GM21447 (cell line): ENCODE data around the gene JPH3.

Experiments used
- ATAC-seq: cut with Tn5 transposase; IDR thresholded peaks from one replicate; pipeline ENCODE4 v1.9.1; 2021; ENCODE audit not compliant: unreplicated experiment

Gene JPH3

DNA sequence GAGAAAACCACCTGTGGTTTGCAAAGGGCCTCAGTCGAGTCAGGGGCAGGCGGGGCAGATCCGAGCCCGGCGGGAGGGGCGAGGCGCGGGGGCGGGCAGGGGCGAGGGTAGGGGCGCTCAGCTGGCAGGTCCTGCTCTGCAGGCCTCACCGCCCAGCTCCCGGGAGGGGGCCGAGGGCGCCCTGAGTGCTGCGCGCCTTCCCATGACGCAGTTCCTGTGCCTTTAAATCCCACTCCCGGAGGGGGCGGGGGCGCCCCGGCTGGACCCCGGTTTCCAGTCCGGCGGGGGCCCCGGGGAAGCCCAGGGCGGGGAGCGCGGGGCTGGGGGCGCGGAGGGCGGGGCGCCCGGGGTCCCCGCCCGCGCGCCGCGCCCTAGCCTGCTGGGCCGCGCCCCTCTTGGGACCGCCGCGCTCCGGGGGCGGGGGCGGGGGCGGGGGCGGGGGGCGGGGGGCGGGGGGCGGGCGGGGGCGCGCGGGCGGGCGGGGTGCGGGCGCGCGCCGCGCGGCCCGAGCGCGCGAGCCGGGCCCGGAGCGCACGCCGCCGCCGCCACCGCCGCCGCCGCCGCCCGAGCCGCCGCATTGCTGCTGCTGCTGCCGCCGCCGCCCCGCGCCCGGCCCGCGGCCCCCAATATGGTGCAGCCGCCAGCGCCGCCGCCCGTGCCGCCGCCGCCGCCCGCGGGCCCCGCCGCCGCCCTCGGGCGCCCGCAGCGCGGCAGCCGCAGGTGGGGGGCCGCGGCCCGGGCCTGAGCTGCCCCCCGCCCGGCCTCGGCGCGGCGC lies at the start of gene JPH3:
JPH3 (plus strand) TSS at position 508 of the 775 bp plus-strand sequence. CDS start 639 bp downstream, outside the sequence.
- no peak for ATAC-seq

DNA sequence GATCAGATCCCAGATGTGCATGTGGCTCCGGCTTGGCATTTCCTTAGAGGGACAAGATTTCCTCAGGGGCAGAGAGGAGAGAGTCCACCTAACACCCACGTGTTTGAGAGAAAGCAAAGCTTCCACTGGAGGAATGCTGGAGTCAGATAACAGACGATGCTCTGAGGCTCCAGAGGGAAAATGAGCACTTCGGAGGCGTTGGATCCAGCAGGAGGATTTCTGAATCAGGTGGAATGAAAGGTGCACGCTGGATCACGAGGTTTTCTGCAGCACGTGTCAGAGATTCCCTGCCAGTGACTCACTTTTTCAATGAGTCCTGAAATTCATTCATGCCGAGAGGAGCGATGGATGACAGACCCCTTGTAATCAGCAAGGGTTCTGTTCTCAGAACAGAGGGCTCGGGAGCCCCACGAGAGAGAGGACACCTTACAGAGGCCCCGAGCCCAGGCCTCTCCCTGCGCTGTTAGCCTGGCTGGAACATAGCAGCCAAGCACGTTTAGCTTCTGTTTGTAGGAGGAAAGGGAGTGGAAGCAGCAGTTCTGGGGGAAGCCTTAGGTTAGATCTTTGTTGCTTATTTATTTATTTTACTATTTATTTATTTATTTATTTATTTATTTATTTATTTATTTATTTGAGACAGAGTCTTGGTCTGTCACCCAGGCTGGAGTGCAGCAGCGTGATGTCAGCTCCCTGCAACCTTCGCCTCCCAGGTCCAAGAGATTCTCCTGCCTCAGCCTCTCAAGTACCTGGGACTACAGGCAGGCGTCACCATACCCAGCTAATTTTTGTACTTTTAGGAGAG lies 49.3 kb upstream of the JPH3 start:
- no peak for ATAC-seq

DNA sequence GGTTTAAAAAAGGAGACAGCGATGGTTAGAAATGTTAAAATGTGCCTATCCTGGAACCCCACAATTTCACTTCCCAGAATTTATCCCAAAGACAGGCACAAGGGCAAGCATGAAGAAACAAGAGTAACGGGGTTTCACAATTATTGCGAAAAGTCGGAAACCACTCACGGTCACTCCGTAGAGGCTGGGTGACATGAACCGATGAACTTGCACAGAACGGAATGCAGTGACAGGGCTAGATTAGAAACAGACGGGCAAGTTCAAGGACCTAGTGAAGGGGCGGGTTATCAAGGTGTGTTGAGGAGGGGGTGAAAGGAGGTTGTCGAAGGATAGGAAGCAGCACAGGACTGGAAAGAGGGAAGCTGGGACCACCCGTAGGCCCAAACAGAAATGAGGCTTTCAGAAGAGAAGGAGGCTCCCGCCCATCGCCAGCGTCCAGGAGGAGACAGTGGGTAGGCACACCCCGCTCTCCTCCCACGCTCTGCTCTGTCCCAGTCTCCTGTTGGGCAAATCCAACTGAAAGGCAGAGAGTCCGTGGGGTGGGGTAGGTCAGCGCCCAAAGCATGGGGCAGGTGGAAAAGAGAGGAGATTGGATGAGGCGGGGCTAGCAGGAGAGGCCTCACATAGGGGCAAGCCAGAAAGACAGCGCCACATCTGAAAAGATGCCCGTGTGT lies 47.4 kb upstream of the JPH3 start:
- no peak for ATAC-seq

DNA sequence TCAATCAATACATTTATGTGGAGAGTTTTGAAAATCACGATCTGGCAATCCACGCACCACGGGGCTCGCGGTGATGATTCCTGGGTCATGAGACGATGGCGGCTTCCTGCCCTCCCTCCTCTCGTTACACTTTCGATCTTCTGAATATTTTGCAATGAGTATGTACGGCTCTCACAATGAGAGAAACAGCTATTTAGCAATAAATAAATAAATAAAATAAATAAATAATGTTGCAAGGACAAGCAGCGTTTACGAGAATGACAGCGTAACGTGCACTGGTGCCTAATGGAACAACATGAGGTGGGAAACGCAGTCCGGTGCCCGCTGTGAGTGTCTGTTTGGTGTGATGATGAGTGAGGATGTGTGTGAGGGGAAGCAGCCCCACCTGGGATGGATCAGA lies 46.7 kb upstream of the JPH3 start:
- ATAC-seq, result no peak

DNA sequence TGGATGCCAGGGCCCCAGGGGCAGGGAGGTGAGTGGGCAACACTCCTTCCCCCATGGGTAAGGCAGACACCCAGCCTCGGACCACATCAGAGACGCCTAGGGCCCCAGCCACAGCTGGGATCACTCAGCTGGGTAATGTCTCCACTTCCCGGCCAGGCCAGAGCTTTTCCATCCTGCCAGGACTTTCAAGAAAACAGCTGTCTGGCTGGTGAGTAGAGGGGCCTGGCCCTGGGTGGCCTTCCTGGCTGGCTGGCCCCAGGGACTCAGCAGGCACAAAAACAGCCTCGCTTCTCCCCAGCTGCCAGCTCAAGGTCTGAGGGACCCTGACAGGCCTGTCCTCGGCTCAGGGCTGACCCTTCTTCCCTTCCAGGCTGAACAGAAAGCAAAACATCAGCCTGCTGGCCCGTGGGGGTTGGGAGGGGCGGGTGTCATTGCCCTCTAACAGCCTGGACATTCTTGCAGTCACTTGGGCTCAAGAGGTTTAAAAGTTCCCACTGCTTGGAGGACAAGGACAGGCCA lies 45.3 kb upstream of the JPH3 start:
- no peak for ATAC-seq

DNA sequence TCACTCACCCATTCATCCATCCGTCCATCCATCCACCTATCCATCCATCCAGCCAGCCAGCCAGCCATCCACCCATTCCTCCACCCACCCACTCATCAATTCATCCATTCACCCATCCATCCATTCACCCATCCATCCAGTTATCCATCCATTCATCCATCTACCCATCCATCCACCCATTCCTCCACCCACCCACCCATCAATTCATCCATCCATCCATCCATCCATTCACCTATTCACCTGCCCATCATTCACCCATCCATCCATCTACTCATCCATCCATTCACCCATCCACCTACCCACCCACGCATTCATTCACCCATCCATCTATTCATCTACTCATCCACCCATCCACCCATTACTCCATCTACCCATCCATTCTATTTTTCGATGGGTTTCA lies 43.6 kb upstream of the JPH3 start:
- no peak for ATAC-seq

DNA sequence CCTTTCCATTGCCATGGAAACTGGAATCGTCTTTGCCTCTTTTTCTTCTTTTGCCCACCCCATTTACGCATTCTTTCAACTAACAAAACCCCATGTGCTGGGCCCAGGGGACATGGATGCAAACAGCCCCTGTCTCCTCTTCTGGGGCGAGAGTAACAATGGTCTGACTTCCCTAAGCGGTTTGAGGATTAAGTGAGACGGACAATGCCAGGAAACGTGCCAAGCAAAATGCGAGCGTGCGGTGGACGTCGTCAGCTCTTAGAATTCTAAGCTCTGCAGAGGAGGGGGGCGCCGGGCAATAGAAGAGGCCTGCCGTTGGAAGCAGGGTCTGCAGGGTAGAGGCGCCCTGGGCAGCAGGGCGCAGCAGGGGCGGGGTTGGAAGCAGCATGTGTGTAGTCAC lies 42.4 kb upstream of the JPH3 start:
- no peak for ATAC-seq

DNA sequence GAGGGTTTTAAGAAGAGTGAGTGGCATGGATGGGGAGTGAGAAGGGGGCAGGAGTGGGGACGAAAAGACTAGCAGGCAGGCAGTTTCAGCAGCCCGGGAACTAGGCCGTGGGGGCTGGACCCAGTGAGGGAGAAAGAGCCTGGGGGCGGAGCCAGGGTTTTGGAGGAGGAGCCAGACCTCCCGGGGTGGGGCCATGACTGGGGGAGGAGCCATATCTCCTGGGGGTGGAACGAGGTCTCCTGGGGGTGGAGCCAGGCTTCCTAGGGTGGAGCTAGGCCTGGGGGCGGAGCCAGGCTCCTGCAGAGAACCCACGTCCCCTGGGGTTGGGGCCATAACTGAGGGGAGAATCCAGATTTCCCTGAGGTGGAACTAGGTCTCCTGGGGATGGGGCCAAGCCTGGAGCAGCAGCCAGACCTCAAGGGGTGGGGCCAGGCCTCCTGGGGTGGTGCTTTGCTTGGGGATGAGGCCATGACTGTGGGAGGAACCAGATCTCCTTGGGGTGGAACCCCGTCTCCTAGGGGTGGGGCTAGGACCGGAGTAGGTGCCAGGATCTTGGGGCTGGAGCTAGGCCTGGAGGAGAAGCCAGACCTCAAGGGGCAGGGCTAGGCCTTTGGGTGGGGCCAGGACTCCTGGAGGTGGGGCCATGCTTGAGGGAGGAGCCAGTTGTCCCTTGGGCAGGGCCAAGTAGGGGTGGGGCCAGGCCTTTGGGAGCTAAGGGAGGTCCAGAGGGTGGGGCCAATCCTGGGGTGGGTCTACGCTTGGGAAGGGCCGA lies 41.7 kb upstream of the JPH3 start:
- no peak for ATAC-seq

DNA sequence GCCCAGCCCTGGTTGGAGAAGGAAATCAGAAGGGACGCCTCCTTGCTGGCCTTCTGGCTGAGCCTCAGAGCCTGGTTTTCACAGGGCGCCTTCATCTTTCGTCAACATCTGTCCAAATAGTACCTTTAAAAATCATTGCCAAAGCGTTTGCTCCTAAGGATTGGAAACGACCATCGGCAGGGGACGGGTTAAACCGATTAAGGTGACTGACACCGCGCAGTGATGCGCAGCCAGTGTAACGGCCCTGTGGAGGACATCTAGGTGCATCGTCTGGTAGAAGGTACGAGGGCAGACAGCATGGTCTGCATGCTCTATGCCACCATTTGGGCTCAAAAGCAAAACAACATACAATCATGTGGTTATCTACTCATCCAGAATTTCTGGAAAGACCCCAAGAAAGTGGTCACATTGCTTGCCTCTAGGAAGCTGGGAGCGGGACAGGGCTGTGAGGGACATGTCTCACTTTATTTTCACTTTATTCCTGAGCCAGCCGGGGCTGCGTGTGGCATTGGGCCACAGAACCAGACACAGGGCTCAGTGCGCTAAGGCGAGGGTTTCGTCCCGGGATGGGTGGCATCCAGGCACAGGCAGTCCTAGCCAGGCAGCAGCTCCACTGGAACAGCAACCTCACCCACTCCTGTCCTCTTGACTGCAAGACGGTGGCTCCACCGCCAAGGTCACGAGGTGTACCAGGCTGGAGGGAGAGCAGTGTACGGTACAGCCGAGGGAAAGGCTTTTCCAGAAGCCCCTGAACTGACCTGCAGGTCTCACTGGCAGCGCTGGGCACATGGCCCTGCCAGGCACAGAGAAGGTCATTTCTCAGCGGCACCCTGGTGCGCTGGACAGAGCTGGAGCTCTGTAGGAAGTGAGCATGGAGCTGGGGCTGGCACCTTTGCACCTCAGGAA lies 40.9 kb upstream of the JPH3 start:
- no peak for ATAC-seq

DNA sequence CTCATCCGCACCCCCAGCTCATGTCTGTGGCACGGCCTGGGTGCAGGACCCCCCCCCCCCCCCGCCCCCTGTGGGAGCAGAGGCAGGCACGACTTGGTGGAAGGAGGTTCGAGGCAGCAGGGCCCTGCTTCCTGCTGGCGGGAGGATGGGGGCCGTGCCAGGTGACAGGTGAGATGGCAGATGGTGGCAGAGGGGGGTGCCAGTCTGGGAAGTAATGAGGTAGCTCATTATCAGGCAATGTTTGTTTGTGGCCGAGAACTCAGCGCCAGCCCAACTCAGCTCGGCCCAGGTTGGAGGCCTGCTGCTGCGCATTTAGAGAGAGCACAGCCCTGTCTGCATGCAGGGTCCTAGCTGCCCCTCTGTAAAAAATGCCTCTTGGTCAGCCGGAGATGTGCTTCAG lies 40.1 kb upstream of the JPH3 start:
- no peak for ATAC-seq

DNA sequence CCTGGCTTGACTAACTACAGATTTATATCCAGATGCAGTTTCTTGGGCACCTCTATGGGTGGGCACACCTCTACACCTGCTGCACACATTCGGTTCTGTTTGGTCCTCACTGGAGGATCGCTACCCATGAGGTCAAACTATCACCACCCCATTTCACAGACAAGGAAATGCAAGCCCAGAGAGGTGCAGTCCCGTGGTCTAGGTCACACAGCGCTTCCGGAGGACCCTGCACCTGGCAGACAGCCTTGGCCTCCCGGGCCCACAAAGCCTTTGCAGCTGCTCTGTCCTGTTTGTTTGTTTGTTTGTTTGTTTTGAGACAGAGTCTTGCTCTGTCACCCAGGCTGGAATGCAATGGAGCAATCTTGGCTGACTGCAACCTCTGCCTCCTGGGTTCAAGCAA lies 39.3 kb upstream of the JPH3 start:
- ATAC-seq, result no peak

DNA sequence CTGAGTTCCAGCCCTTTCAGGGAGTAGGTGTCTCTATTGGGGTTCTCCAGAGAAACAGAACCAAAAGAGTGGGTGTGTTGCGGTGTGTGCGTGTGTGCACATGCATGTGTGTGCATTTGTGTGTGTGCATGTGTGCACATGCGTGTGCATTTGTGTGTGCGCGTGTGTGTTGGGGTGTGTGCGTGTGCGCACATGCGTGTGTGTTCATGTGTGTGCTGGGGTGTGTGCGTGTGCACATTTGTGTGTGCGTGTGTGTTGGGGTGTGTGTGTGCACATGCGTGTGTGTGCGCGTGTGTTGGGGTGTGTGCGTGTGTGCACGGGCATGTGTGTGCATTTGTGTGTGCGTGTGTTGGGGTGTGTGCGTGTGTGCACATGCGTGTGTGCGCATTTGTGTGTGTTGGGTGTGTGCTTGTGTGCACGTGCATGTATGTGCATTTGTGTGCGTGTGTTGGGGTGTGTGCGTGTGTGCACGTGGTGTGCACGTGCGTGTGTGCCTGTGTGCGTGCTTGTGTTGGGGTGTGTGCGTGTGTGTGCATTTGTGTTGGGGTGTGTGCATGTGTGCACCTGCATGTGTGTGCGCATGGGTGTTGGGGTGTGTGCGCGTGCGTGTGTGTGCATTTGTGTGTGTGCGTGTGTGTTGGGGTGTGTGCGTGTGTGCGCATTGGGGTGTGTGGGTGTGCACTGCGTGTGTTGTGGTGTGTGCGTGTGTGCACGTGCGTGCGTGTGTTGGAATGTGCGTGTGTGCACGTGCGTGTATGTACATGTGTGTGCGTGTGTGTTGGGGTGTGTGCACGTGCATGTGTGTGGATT lies 38.4 kb upstream of the JPH3 start:
- ATAC-seq, result no peak

DNA sequence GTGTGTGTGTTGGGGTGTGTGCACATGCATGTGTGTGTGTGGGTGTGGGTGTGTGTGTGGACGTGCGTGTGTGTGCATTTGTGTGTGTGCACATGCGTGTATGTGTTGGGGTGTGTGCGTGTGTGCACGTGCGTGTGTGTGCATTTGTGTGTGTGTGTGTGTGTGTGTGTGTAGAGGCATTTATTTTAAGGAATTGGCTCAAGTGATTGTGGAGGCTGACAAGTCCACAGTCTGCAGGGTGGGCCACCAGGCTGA lies 37.9 kb upstream of the JPH3 start:
- ATAC-seq, result no peak

DNA sequence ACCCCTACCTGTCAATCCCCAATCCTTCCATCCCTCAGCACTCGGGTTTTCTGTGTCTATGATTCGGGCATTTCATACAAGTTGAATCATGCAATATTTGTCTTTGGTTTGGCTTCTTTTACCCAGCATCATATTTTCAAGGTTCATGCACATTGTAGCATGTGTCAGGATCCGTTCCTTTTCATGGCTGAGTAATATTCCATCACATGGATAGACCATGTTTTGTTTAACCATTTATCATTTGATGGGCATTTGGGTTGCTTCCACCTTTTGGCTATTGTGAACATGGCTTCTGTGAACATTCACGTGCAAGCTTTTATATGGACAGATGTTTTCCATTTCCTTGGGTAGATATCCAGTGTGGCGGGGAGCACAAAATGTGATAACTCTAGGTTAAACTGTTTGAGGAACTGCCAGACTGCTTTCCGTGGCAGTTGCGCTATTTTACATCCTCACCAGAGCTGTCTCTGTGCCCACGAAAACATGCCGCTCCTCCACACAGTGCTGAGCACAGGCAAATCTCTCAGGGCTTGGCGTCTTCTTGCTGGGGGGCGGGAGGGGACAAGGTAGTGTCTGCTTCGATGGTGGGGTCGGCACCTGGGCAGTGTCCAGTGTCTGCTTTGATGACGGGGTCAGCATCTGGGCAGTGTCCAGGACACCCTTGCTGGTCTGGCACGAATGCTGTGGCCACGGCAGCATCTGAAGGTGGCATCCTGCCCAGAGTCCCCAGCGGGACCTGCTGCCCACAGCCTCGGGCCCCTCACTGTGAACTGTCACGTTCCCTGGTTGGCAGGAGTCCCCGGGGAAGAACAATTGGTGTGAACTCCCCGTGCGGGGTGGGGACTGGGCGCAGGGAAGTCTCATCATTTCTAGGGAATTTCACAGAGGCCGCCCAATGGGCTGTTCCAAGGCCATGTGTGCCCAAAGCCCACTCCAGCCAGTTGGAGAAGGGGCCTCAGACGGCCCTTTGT lies 32.4 kb upstream of the JPH3 start:
- ATAC-seq, result no peak

DNA sequence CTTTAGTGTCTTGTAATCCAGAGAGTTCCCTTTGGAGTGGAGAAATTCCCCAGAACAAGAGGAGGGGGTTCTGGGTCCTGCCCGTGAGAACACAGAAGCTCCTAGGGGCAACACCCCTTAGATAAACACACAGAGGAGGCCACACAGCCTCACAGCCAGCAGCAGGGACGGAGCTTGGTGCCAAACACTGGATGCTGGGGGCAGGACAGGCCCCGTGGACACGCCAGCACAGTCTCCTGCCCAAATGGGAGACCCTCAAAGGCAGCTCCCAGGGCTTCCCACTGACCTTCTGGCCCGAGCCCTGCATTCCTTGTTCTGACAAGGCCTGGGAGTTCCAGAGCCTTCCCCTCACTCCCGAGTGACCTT lies 31.8 kb upstream of the JPH3 start:
- ATAC-seq, result no peak

DNA sequence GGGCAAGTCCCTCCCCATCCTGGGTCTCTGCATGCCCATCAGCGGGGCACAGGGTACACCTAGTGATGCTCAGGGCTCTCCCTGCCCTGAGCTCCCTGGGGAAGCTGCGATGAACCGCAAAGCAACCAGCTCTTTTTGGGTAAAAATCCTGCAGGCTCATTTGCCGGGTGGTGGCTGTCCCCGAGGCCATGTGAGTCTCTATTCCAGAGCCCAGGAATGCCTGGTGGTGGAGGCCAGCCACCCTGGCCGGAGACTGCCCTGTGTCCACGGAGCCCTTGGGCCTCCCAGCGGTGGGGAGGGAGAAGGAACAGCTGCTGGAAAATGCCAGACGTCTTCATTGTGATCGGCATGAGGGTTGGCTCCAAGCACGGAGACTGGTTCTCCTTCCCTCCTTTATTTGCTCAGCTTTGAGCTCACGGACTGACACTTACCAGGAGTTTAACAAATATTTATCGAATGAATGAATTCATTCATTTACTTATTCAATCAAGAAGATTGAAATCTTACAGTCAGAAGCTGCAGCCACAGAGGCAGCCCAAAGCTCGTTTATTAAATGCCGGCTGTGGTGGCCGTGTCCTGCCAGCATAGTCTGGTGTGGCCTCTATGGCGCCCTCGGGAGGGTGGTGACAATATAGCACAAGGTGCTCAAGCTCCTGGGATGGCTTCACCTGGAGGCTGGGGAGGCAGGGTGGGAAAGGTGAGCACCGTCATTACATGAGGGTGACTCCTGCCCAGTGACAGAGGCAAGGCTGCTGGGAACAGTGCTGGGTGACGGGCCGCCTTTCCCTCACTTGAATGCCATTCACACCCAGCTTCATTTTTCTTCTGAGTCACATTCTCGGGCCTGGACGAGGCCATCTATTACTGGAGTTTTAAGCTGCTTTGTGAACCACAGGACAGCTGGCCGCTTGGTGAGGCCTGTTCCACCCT lies 31.1 kb upstream of the JPH3 start:
- no peak for ATAC-seq

DNA sequence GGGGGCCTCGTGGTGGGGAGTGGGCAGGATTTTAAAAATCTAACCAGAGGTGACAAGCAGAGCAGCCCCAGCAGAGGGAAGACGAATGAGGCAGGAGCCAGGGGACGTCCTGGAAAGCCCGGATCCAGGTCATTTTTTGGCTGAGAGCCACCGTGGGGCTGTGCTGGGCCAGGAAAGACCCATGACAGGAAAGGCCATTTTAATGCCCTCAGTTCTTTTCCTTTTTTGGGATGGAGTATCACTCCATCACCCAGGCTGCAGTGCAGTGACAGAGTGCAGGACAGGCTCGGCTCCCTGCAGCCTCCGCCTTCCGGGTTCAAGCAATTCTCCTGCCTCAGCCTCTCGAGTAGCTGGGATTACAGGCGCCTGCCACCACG lies 30.5 kb upstream of the JPH3 start:
- no peak for ATAC-seq
